GM12878 (cell line): ENCODE results near the gene FAXC.

Experiments
- JUND ChIP-seq: IDR thresholded peaks from 2 replicates; pipeline ENCODE4 v1.6.1; 2012; ENCODE audit warnings: low read depth, mild to moderate bottlenecking, low read length, improper control_type of control experiment, moderate library complexity
- NFYA ChIP-seq: IDR thresholded peaks from 2 replicates; pipeline ENCODE4 v1.6.1; 2011; ENCODE audit warnings: low read depth, mild to moderate bottlenecking, low read length, improper control_type of control experiment, borderline replicate concordance
- POLR2A ChIP-seq: IDR thresholded peaks from 2 replicates; pipeline ENCODE4 v1.6.1; 2011; ENCODE audit warnings: low read depth, mild to moderate bottlenecking, low read length
- POLR2AphosphoS5 ChIP-seq: IDR thresholded peaks from 2 replicates; pipeline ENCODE4 v1.6.1; 2011; ENCODE audit warnings: mild to moderate bottlenecking, low read length, inconsistent platforms
- SMAD5 ChIP-seq: IDR thresholded peaks from 2 replicates; pipeline ENCODE4 v1.6.1; 2016; ENCODE audit warnings: antibody characterized with exemption, low read depth
- SRF ChIP-seq, 2 experiments: IDR thresholded peaks; 2 replicates each; pipeline ENCODE4 v1.6.1; 2011; ENCODE audit warnings: low read depth in 2 of 2, low read length in 2 of 2, mild to moderate bottlenecking in 1 of 2, moderate library complexity in 1 of 2
- ZNF274 ChIP-seq: IDR thresholded peaks from one replicate; pipeline ENCODE4 v1.8.0; 2011; ENCODE audit not compliant: insufficient read length, insufficient read depth
- TF ChIP-seq, protein P1 (sequence below): fragments of 450-650 bp; IDR thresholded peaks from 2 replicates; pipeline ENCODE4 v1.6.1; 2018; ENCODE audit warnings: mild to moderate bottlenecking, low read depth, moderate library complexity; ENCODE audit not compliant: partially characterized antibody
- TF ChIP-seq, protein P2 (sequence below): IDR thresholded peaks from 2 replicates; pipeline ENCODE4 v1.6.1; 2012; ENCODE audit warnings: low read depth, low read length, improper control_type of control experiment
- TF ChIP-seq, protein P3 (sequence below), 3 experiments: IDR thresholded peaks in 2 of 3; conservative IDR thresholded peaks in 1 of 3; 2 replicates each; pipeline ENCODE4 v1.5.1; 2011; ENCODE audit warnings: low read depth in 3 of 3, low read length in 3 of 3, mild to moderate bottlenecking in 3 of 3, control low read depth in 2 of 3, moderate library complexity in 2 of 3, inconsistent platforms in 1 of 3, mixed read lengths in 1 of 3; ENCODE audit not compliant: control insufficient read depth in 2 of 3, insufficient read depth in 1 of 3; ENCODE audit errors: extremely low read depth in 1 of 3
- TF ChIP-seq, protein P4 (sequence below): IDR thresholded peaks from 2 replicates; pipeline ENCODE4 v1.6.1; 2012; ENCODE audit warnings: low read depth, low read length, improper control_type of control experiment
- TF ChIP-seq, protein P5 (sequence below): fragments of 450-650 bp; IDR thresholded peaks from 2 replicates; pipeline ENCODE4 v1.6.1; 2017; ENCODE audit warnings: mild to moderate bottlenecking, moderate library complexity

DNA sequence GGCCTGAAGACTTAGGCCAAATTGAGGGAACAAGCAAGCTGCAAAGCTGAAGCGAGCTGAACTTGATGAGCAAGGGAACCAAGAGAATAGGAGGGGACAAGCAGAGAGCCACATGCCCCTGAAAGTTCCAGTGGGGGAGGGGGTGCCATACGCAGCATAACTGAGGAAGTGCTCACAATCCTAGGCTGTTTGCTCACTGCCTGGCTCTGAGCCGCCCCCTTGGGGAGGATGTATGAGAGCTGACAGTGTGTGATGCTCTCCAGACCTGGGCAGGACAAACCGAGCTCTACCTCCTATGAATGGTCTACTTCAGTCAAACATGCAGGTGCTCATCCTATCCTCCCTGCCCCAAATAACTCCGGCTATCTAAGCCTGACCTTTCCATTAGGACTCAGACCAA lies 52.1 kb downstream of the FAXC start:
- TF ChIP-seq POLR2AphosphoS5 = no peak
- no peak for TF ChIP-seq SRF (IDR thresholded peaks at IDR 0.05; ENCODE audit: low read depth in 2 of 2, low read length in 2 of 2)
- TF ChIP-seq ZNF274 = no peak
- TF ChIP-seq, protein P1, sequence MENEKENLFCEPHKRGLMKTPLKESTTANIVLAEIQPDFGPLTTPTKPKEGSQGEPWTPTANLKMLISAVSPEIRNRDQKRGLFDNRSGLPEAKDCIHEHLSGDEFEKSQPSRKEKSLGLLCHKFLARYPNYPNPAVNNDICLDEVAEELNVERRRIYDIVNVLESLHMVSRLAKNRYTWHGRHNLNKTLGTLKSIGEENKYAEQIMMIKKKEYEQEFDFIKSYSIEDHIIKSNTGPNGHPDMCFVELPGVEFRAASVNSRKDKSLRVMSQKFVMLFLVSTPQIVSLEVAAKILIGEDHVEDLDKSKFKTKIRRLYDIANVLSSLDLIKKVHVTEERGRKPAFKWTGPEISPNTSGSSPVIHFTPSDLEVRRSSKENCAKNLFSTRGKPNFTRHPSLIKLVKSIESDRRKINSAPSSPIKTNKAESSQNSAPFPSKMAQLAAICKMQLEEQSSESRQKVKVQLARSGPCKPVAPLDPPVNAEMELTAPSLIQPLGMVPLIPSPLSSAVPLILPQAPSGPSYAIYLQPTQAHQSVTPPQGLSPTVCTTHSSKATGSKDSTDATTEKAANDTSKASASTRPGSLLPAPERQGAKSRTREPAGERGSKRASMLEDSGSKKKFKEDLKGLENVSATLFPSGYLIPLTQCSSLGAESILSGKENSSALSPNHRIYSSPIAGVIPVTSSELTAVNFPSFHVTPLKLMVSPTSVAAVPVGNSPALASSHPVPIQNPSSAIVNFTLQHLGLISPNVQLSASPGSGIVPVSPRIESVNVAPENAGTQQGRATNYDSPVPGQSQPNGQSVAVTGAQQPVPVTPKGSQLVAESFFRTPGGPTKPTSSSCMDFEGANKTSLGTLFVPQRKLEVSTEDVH = no peak
- TF ChIP-seq NFYA = no peak
- no peak for TF ChIP-seq JUND
- TF ChIP-seq, protein P2, sequence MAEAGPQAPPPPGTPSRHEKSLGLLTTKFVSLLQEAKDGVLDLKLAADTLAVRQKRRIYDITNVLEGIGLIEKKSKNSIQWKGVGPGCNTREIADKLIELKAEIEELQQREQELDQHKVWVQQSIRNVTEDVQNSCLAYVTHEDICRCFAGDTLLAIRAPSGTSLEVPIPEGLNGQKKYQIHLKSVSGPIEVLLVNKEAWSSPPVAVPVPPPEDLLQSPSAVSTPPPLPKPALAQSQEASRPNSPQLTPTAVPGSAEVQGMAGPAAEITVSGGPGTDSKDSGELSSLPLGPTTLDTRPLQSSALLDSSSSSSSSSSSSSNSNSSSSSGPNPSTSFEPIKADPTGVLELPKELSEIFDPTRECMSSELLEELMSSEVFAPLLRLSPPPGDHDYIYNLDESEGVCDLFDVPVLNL = no peak
- no peak for TF ChIP-seq SMAD5
- TF ChIP-seq, protein P3, sequence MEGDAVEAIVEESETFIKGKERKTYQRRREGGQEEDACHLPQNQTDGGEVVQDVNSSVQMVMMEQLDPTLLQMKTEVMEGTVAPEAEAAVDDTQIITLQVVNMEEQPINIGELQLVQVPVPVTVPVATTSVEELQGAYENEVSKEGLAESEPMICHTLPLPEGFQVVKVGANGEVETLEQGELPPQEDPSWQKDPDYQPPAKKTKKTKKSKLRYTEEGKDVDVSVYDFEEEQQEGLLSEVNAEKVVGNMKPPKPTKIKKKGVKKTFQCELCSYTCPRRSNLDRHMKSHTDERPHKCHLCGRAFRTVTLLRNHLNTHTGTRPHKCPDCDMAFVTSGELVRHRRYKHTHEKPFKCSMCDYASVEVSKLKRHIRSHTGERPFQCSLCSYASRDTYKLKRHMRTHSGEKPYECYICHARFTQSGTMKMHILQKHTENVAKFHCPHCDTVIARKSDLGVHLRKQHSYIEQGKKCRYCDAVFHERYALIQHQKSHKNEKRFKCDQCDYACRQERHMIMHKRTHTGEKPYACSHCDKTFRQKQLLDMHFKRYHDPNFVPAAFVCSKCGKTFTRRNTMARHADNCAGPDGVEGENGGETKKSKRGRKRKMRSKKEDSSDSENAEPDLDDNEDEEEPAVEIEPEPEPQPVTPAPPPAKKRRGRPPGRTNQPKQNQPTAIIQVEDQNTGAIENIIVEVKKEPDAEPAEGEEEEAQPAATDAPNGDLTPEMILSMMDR (IDR thresholded peaks at IDR 0.05 in 2 of 3, conservative IDR thresholded peaks at IDR 0.05 in 1 of 3; ENCODE audit: control insufficient read depth in 2 of 3, extremely low read depth in 1 of 3, insufficient read depth in 1 of 3, low read depth in 3 of 3, low read length in 3 of 3) = no peak
- TF ChIP-seq, protein P4, sequence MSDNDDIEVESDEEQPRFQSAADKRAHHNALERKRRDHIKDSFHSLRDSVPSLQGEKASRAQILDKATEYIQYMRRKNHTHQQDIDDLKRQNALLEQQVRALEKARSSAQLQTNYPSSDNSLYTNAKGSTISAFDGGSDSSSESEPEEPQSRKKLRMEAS = no peak
- TF ChIP-seq, protein P5, sequence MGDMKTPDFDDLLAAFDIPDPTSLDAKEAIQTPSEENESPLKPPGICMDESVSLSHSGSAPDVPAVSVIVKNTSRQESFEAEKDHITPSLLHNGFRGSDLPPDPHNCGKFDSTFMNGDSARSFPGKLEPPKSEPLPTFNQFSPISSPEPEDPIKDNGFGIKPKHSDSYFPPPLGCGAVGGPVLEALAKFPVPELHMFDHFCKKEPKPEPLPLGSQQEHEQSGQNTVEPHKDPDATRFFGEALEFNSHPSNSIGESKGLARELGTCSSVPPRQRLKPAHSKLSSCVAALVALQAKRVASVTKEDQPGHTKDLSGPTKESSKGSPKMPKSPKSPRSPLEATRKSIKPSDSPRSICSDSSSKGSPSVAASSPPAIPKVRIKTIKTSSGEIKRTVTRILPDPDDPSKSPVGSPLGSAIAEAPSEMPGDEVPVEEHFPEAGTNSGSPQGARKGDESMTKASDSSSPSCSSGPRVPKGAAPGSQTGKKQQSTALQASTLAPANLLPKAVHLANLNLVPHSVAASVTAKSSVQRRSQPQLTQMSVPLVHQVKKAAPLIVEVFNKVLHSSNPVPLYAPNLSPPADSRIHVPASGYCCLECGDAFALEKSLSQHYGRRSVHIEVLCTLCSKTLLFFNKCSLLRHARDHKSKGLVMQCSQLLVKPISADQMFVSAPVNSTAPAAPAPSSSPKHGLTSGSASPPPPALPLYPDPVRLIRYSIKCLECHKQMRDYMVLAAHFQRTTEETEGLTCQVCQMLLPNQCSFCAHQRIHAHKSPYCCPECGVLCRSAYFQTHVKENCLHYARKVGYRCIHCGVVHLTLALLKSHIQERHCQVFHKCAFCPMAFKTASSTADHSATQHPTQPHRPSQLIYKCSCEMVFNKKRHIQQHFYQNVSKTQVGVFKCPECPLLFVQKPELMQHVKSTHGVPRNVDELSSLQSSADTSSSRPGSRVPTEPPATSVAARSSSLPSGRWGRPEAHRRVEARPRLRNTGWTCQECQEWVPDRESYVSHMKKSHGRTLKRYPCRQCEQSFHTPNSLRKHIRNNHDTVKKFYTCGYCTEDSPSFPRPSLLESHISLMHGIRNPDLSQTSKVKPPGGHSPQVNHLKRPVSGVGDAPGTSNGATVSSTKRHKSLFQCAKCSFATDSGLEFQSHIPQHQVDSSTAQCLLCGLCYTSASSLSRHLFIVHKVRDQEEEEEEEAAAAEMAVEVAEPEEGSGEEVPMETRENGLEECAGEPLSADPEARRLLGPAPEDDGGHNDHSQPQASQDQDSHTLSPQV = no peak
- TF ChIP-seq POLR2A = no peak
